Mesenchymal stem cell (in vitro differentiated cells and primary cell): ENCODE results near the gene ZNF415.
A peak's percentile ranks its signal among the peaks of the same experiment; 100 is the strongest.

ENCODE experiments used
- DNase-seq: peaks from one replicate; pipeline ENCODE4 v3.0.0-alpha.2; 2013
- H2AFZ ChIP-seq: one replicate; pipeline ENCODE4 v1.6.1; 2013; ENCODE audit warnings: low read depth, mild to moderate bottlenecking, control low read depth, inconsistent platforms, low read length, moderate library complexity
- H2AK5ac ChIP-seq: 2 replicates; pipeline ENCODE4 v1.6.1; 2013; ENCODE audit warnings: low read length, moderate library complexity, mild to moderate bottlenecking, inconsistent platforms; ENCODE audit not compliant: severe bottlenecking
- H2BK120ac ChIP-seq: one replicate; pipeline ENCODE4 v1.6.1; 2013; ENCODE audit warnings: low read depth, mild to moderate bottlenecking, inconsistent platforms, low read length, moderate library complexity
- H2BK12ac ChIP-seq, 2 experiments: one replicate each; pipeline ENCODE4 v1.6.1; 2013; ENCODE audit warnings: inconsistent platforms in 2 of 2, low read length in 2 of 2, mild to moderate bottlenecking in 2 of 2, moderate library complexity in 2 of 2, control low read depth in 1 of 2
- H2BK15ac ChIP-seq: one replicate; pipeline ENCODE4 v1.6.1; 2013; ENCODE audit warnings: mild to moderate bottlenecking, low read depth, inconsistent platforms; ENCODE audit not compliant: poor library complexity, severe bottlenecking
- H2BK5ac ChIP-seq: 2 replicates; pipeline ENCODE4 v1.6.1; 2013; ENCODE audit warnings: low read depth, mild to moderate bottlenecking, low read length, control low read depth, inconsistent platforms; ENCODE audit not compliant: poor library complexity, severe bottlenecking
- H3K14ac ChIP-seq, 2 experiments: one replicate each; pipeline ENCODE4 v1.6.1; 2013; ENCODE audit warnings: inconsistent platforms in 2 of 2, low read length in 2 of 2, control low read depth in 1 of 2, mild to moderate bottlenecking in 1 of 2, moderate library complexity in 1 of 2
- H3K18ac ChIP-seq, 2 experiments: one replicate each; pipeline ENCODE4 v1.6.1; 2013; ENCODE audit warnings: inconsistent platforms in 2 of 2, low read length in 2 of 2, control low read depth in 1 of 2, low read depth in 1 of 2, mild to moderate bottlenecking in 1 of 2
- H3K23ac ChIP-seq, 2 experiments: one replicate each; pipeline ENCODE4 v1.6.1; 2013; ENCODE audit warnings: inconsistent platforms in 2 of 2, low read length in 2 of 2, mild to moderate bottlenecking in 2 of 2, moderate library complexity in 2 of 2, control low read depth in 1 of 2
- H3K27ac ChIP-seq: 2 replicates; pipeline ENCODE4 v1.5.1; 2013; ENCODE audit warnings: mild to moderate bottlenecking, moderate library complexity, low read length, control low read depth, inconsistent platforms; ENCODE audit not compliant: poor library complexity, severe bottlenecking
- H3K27me3 ChIP-seq, 2 experiments: 2 replicates each; pipeline versions ENCODE4 v1.6.1 to v1.7.0; 2013; ENCODE audit warnings: low read length in 2 of 2, mild to moderate bottlenecking in 2 of 2, moderate library complexity in 2 of 2, control low read depth in 1 of 2, inconsistent platforms in 1 of 2; ENCODE audit not compliant: control insufficient read depth in 1 of 2, insufficient read depth in 1 of 2
- H3K36me3 ChIP-seq, 2 experiments: 2 replicates each; pipeline versions ENCODE4 v1.6.1 to v1.7.0; 2013; ENCODE audit warnings: low read length in 2 of 2, control low read depth in 1 of 2, inconsistent platforms in 1 of 2, low read depth in 1 of 2, mild to moderate bottlenecking in 1 of 2; ENCODE audit not compliant: insufficient read depth in 2 of 2, control insufficient read depth in 1 of 2
- H3K4ac ChIP-seq, 2 experiments: one replicate each; pipeline ENCODE4 v1.6.1; 2013; ENCODE audit warnings: inconsistent platforms in 2 of 2, low read length in 2 of 2, mild to moderate bottlenecking in 2 of 2, moderate library complexity in 2 of 2, control low read depth in 1 of 2, low read depth in 1 of 2
- H3K4me1 ChIP-seq: 2 replicates; pipeline ENCODE4 v1.6.1; 2013; ENCODE audit warnings: low read depth, low read length, control low read depth; ENCODE audit not compliant: control insufficient read depth, insufficient read depth
- H3K4me2 ChIP-seq: 2 replicates; pipeline ENCODE4 v1.6.1; 2013; ENCODE audit warnings: low read length, mild to moderate bottlenecking, inconsistent platforms; ENCODE audit not compliant: poor library complexity, severe bottlenecking
- H3K4me3 ChIP-seq, 2 experiments: 2 replicates each; pipeline versions ENCODE4 v1.5.1 to v1.7.0; 2013; ENCODE audit warnings: low read length in 2 of 2, mild to moderate bottlenecking in 2 of 2, control low read depth in 1 of 2, low read depth in 1 of 2; ENCODE audit not compliant: insufficient read depth in 1 of 2
- H3K79me1 ChIP-seq: replicated peaks from 2 replicates; pipeline ENCODE4 v1.6.1; 2013; ENCODE audit warnings: mild to moderate bottlenecking, control low read depth, low read length, inconsistent platforms; ENCODE audit not compliant: poor library complexity, severe bottlenecking
- H3K9ac ChIP-seq: 2 replicates; pipeline ENCODE4 v1.7.0; 2013; ENCODE audit warnings: mild to moderate bottlenecking, low read length, moderate library complexity
- H3K9me3 ChIP-seq: 2 replicates; pipeline ENCODE4 v1.7.0; 2013; ENCODE audit warnings: mild to moderate bottlenecking, low read length; ENCODE audit not compliant: control insufficient read depth
- H4K8ac ChIP-seq: one replicate; pipeline ENCODE4 v1.6.1; 2013; ENCODE audit warnings: inconsistent platforms, mild to moderate bottlenecking, low read length, moderate library complexity
- H4K91ac ChIP-seq: one replicate; pipeline ENCODE4 v1.6.1; 2013; ENCODE audit warnings: mild to moderate bottlenecking, low read length, inconsistent platforms
- WGBS: methylation state at CpG from one replicate; pipeline ENCODE4 v1.1.7; 2013; ENCODE audit warnings: mixed read lengths; 5-methylcytosine and 5-hydroxymethylcytosine counted together

The ZNF415 gene

GRCh38 chr19:53157626-53158025, 24.9 kb upstream of the ZNF415 start:
- H3K27ac ChIP-seq, result no peak overlapping the region
- no peak overlapping the region for H3K4ac ChIP-seq
- no peak overlapping the region for H2AK5ac ChIP-seq
- H3K36me3 ChIP-seq, result peaks cover 17 to 26% of the 10 kb centered on the region in 2 experiments
- no peaks in the 10 kb centered on the region for H3K27me3 ChIP-seq
- no peak overlapping the region for H2BK12ac ChIP-seq
- 40% methylated on average over 7 of the region's 7 CpGs for WGBS
- H3K23ac ChIP-seq, result no peak overlapping the region
- no peak overlapping the region for H2BK15ac ChIP-seq
- H3K14ac ChIP-seq, result peak overlapping the region in 1 of 2 experiments; percentile 11
- H2BK120ac ChIP-seq, result no peak overlapping the region
- H3K79me1 ChIP-seq, result peaks cover 18% of the 10 kb centered on the region
- no peak overlapping the region for H2BK5ac ChIP-seq
- H2AFZ ChIP-seq, result no peak overlapping the region
- H3K4me3 ChIP-seq, result peak overlapping the region in 1 of 2 experiments; percentile 83
- peak; percentile 15 for DNase-seq
- no peak overlapping the region for H4K91ac ChIP-seq
- H3K18ac ChIP-seq, result no peak overlapping the region
- peaks cover 4% of the 10 kb centered on the region for H3K4me1 ChIP-seq
- peak overlapping the region; percentile 98 for H3K4me2 ChIP-seq
- peaks cover 30% of the 10 kb centered on the region for H3K9me3 ChIP-seq
- no peak overlapping the region for H4K8ac ChIP-seq
- H3K9ac ChIP-seq, result peak overlapping the region; percentile 85

GRCh38 chr19:53156850-53157249, 24.1 kb upstream of the ZNF415 start:
- Histone ChIP-seq H3K4me3 (peak overlapping the region in 1 of 2 experiments; percentile 83), H3K27me3 (no peaks in the 10 kb centered on the region), H3K14ac (no peak overlapping the region), H3K18ac (no peak overlapping the region), H3K4me2 (no peak overlapping the region), H2AK5ac (no peak overlapping the region), H4K8ac (no peak overlapping the region), H2BK5ac (no peak overlapping the region), H3K23ac (no peak overlapping the region), H3K4ac (no peak overlapping the region), H3K9me3 (peaks cover 26% of the 10 kb centered on the region), H4K91ac (no peak overlapping the region), H3K27ac (no peak overlapping the region), H2AFZ (no peak overlapping the region), H2BK15ac (no peak overlapping the region), H3K79me1 (peaks cover 18% of the 10 kb centered on the region), H3K9ac (no peak overlapping the region), H2BK120ac (no peak overlapping the region), H3K4me1 (peaks cover 4% of the 10 kb centered on the region), H3K36me3 (peaks cover 17 to 30% of the 10 kb centered on the region in 2 experiments), H2BK12ac (no peak overlapping the region)
- WGBS, result 98% methylated on average over 6 of the region's 9 CpGs
- DNase-seq, result no peak

- H3K4me1 ChIP-seq, result no peaks in the 10 kb centered on the region
- no peak for DNase-seq
Measured at GRCh38 chr19:53147645-53148044, 14.9 kb upstream of the ZNF415 start.

DNA sequence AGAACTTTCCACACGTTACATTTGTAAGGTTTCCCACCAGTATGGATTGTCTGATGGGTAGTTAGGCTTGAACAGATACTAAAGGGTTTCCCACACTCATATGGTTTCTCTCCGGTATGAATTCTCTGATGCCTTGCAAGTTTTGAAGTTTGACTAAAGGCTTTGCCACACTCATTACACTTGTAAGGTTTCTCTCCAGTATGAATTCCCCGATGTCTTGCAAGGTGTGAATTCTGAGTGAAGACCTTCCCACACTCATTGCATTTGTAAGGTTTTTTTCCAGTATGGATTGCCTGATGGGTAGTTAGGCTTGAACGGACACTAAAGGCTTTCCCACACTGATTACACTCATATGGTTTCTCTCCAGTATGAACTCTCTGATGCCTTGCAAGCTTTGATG, 7.6 kb upstream of the ZNF415 start:
- no peak overlapping the region for H3K4ac ChIP-seq
- H3K27me3 ChIP-seq, result no peaks in the 10 kb centered on the region
- no peak overlapping the region for H3K14ac ChIP-seq
- peaks cover 77% of the 10 kb centered on the region for H3K9me3 ChIP-seq
- no peak overlapping the region for H3K4me2 ChIP-seq
- H4K8ac ChIP-seq, result no peak overlapping the region
- no peak for DNase-seq
- no peak overlapping the region for H3K23ac ChIP-seq
- H2BK15ac ChIP-seq, result no peak overlapping the region
- H4K91ac ChIP-seq, result no peak overlapping the region
- H3K36me3 ChIP-seq, result peaks cover 9 to 44% of the 10 kb centered on the region in 2 experiments
- H2BK120ac ChIP-seq, result no peak overlapping the region
- WGBS, result 100% methylated on average over 2 of the region's 4 CpGs
- no peak overlapping the region for H2AFZ ChIP-seq
- H2AK5ac ChIP-seq, result no peak overlapping the region
- no peak overlapping the region for H3K9ac ChIP-seq
- H2BK5ac ChIP-seq, result no peak overlapping the region
- H3K4me3 ChIP-seq, result peak overlapping the region in 1 of 2 experiments; percentile 41
- H3K27ac ChIP-seq, result no peak overlapping the region
- H3K18ac ChIP-seq, result no peak overlapping the region
- no peak overlapping the region for H2BK12ac ChIP-seq
- H3K79me1 ChIP-seq, result peaks cover under 1% of the 10 kb centered on the region
- no peaks in the 10 kb centered on the region for H3K4me1 ChIP-seq

More at GRCh38 chr19:53147645-53148044, 14.9 kb upstream of the ZNF415 start:
- H3K18ac ChIP-seq, result no peak overlapping the region
- no peak overlapping the region for H2BK12ac ChIP-seq
- peaks cover 7% of the 10 kb centered on the region for H3K79me1 ChIP-seq
- H3K4ac ChIP-seq, result no peak overlapping the region
- H3K4me2 ChIP-seq, result no peak overlapping the region
- H3K36me3 ChIP-seq, result peaks cover 29 to 80% of the 10 kb centered on the region in 2 experiments
- no peak overlapping the region for H3K27ac ChIP-seq
- no peak overlapping the region for H3K9ac ChIP-seq
- H3K27me3 ChIP-seq, result no peaks in the 10 kb centered on the region
- no peak overlapping the region for H3K23ac ChIP-seq
- H3K14ac ChIP-seq, result no peak overlapping the region
- H2BK5ac ChIP-seq, result no peak overlapping the region
- peaks cover 72% of the 10 kb centered on the region for H3K9me3 ChIP-seq
- H2AFZ ChIP-seq, result no peak overlapping the region
- H4K91ac ChIP-seq, result no peak overlapping the region
- H2AK5ac ChIP-seq, result no peak overlapping the region
- H3K4me3 ChIP-seq, result no peak overlapping the region
- H4K8ac ChIP-seq, result no peak overlapping the region
- no peak overlapping the region for H2BK15ac ChIP-seq
- H2BK120ac ChIP-seq, result no peak overlapping the region
